Thyroid gland (tissue), 4 donors: ENCODE data around the gene SRD5A2. TPM values are rescaled to one million over a fixed set of nuclear protein-coding genes. Genes with fewer than 3 reads are reported as not detected.

Experiments used
- DNase-seq, 2 donors: peaks; one replicate each; pipeline ENCODE4 v3.0.0-alpha.2; 2019
- H3K27ac ChIP-seq, 3 donors: fragments of 200-600 bp; sonication (generic); 1 replicate in 2 of 3; 2 replicates in 1 of 3; pipeline ENCODE4 v1.5.1; 2016 to 2019; ENCODE audit warnings: mild to moderate bottlenecking in 1 of 3, moderate library complexity in 1 of 3
- H3K27me3 ChIP-seq: fragments of 200-600 bp; sonication (generic); one replicate; pipeline ENCODE4 v1.5.1; 2019
- H3K36me3 ChIP-seq, 2 donors: fragments of 200-600 bp; sonication (generic); one replicate each; pipeline ENCODE4 v1.5.1; 2016 to 2019
- H3K4me1 ChIP-seq, 2 donors: fragments of 200-600 bp; sonication (generic); one replicate each; pipeline ENCODE4 v1.5.1; 2017 to 2019
- H3K4me3 ChIP-seq, 3 donors: fragments of 200-600 bp; sonication (generic); replicated peaks in 1 of 3; 1 replicate in 2 of 3; 2 replicates in 1 of 3; pipeline ENCODE4 v1.5.1; 2016; ENCODE audit warnings: mild to moderate bottlenecking in 1 of 3
- H3K9me3 ChIP-seq: fragments of 200-600 bp; sonication (generic); one replicate; pipeline ENCODE4 v1.5.1; 2017
- POLR2A ChIP-seq, 2 donors: fragments of 450-650 bp; IDR thresholded peaks; one replicate each; pipeline ENCODE4 v1.6.1; 2017; ENCODE audit warnings: antibody characterized with exemption in 2 of 2, mild to moderate bottlenecking in 2 of 2, moderate library complexity in 1 of 2
- WGBS, 2 donors: methylation state at CpG; one replicate each; pipeline ENCODE4 v1.1.5; 2017; 5-methylcytosine and 5-hydroxymethylcytosine counted together
- intact Hi-C: fragments of 100-400 bp; cut with DNase I; formaldehyde crosslinking; loops from one replicate; pipeline ENCODE4 v1.15.1; 2023
- total RNA-seq, 4 donors: library from RNA; depleted of rRNA; stranded (reverse); fragments of >200 nt; gene quantifications; one replicate each; pipeline ENCODE4 v1.2.3, GENCODE V29; 2016
- TF ChIP-seq, protein P1 (sequence below), 6 experiments: fragments of 200-600 bp in 3 of 6; fragments of 450-650 bp in 3 of 6; sonication (generic) in 3 of 6; IDR thresholded peaks; one replicate each; pipeline ENCODE4 v1.5.1; 2016 to 2019; ENCODE audit warnings: antibody characterized with exemption in 6 of 6, mild to moderate bottlenecking in 2 of 6, inconsistent platforms in 1 of 6, moderate library complexity in 1 of 6

The SRD5A2 gene
- total RNA-seq, 4 donors from 2014 or later: 0.13 TPM; not detected in 3

DNA sequence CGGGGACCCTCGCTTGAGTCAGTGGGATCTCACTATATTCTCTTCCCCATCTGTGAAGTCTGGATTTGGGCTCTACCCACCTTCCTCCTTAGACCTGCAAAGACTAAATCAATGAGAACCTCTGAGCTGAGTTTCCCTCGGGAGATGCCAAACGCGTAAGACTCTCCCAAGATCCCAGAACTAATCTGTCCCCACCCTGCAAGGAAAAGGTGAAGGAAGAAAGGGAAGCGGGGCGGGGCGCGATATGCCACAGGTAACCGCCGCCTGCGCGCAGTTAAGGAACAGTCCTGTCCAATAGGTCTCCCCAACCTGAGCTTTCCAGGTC is 780 bp downstream of the SRD5A2 start:
- no peaks in the 10 kb centered on the region for H3K36me3 ChIP-seq
- intact Hi-C loops: no loop called here

DNA sequence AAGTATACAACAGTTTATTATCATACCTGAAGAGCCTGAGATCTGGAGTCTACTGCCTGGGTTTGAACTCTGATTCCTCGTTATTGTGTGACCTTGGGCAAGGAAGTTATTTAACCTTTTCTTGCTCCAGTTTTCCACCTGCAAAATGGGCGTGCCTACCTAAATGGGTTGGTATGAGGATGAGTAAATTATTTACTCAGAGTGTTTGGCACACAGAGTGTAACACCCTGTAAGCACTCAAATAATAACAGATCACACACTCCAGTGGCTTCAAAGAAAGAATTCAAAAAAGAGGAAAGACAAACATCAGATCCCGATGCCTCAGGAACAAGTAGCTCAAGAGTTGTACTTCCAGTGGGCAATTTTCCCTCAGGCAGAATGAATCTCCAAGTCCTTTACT is 2.4 kb downstream of the SRD5A2 start:
- Histone ChIP-seq H3K4me3 (no peak overlapping the region), H3K27me3 (peaks cover 4% of the 10 kb centered on the region), H3K9me3 (no peaks in the 10 kb centered on the region), H3K36me3 (no peaks in the 10 kb centered on the region), H3K4me1 (no peaks in the 10 kb centered on the region), H3K27ac (no peak overlapping the region)
- 38 to 49% methylated on average over 3 of the region's 3 CpGs for WGBS, 2 donors
- intact Hi-C loops: no loop called here
- no peak for DNase-seq
- TF ChIP-seq, protein P1, sequence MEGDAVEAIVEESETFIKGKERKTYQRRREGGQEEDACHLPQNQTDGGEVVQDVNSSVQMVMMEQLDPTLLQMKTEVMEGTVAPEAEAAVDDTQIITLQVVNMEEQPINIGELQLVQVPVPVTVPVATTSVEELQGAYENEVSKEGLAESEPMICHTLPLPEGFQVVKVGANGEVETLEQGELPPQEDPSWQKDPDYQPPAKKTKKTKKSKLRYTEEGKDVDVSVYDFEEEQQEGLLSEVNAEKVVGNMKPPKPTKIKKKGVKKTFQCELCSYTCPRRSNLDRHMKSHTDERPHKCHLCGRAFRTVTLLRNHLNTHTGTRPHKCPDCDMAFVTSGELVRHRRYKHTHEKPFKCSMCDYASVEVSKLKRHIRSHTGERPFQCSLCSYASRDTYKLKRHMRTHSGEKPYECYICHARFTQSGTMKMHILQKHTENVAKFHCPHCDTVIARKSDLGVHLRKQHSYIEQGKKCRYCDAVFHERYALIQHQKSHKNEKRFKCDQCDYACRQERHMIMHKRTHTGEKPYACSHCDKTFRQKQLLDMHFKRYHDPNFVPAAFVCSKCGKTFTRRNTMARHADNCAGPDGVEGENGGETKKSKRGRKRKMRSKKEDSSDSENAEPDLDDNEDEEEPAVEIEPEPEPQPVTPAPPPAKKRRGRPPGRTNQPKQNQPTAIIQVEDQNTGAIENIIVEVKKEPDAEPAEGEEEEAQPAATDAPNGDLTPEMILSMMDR (IDR thresholded peaks at IDR 0.05): no peak
- no peak for TF ChIP-seq POLR2A (IDR thresholded peaks at IDR 0.05)

More for the DNA sequence above, 780 bp downstream of the SRD5A2 start:
- H3K27ac ChIP-seq: no peak overlapping the region
- DNase-seq: no peak
- no peaks in the 10 kb centered on the region for H3K9me3 ChIP-seq
- TF ChIP-seq, protein P1 (IDR thresholded peaks at IDR 0.05): no peak
- TF ChIP-seq POLR2A (IDR thresholded peaks at IDR 0.05): no peak
- 4 to 8% methylated on average over 13 of the region's 13 CpGs for WGBS, 2 donors
- H3K4me1 ChIP-seq: no peaks in the 10 kb centered on the region
- no peak overlapping the region for H3K4me3 ChIP-seq
- peaks cover 4% of the 10 kb centered on the region for H3K27me3 ChIP-seq

GRCh38 chr2:31577143-31577542 is 3.6 kb downstream of the SRD5A2 start:
- 52 to 57% methylated on average over 1 of the region's 1 CpG for WGBS, 2 donors
- no peaks in the 10 kb centered on the region for H3K36me3 ChIP-seq
- no peak for DNase-seq
- H3K4me3 ChIP-seq: no peak overlapping the region
- H3K4me1 ChIP-seq: no peaks in the 10 kb centered on the region
- intact Hi-C loops: no loop called here
- H3K27me3 ChIP-seq: peaks cover 4% of the 10 kb centered on the region
- H3K27ac ChIP-seq: no peak overlapping the region
- no peak for TF ChIP-seq POLR2A (IDR thresholded peaks at IDR 0.05)
- TF ChIP-seq, protein P1 (IDR thresholded peaks at IDR 0.05): no peak
- H3K9me3 ChIP-seq: no peaks in the 10 kb centered on the region

DNA sequence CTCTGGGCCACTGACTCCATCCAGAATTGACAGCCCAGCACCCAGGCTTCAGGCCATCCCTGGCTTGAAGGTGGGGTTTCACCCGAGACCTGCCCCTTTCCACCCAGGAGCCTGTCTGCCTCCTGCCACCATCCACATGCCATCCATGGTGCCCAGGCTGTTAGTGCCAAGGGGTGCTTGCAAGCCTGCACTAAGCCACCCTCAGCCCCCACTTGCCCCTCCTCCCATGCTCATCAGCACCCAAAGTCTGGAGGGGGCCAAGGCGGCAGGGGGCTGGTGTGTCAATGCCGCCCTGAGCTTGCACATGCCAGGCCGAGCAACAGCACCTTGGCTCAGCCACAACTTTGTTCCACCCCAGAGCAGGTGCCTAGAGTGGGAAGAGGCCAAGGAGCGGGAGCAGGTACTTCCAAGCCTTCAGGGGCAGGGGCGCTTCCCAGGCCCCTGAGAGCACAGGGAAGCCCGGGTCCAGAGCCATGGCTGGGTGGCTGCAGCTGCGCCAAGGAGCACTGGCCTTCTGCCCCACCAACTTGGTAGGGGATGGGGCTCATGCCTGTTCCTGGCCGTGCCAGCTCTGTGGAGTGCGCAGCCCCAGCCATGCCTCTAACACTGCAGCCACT is 12.0 kb downstream of the SRD5A2 start:
- WGBS, 2 donors: 92 to 95% methylated on average over 9 to 10 of the region's 10 CpGs
- Histone ChIP-seq H3K4me3 (no peak overlapping the region), H3K9me3 (no peaks in the 10 kb centered on the region), H3K27me3 (no peaks in the 10 kb centered on the region), H3K27ac (no peak overlapping the region), H3K36me3 (no peaks in the 10 kb centered on the region), H3K4me1 (no peaks in the 10 kb centered on the region)
- TF ChIP-seq, protein P1 (IDR thresholded peaks at IDR 0.05): no peak
- no peak for TF ChIP-seq POLR2A (IDR thresholded peaks at IDR 0.05)
- DNase-seq: no peak
- intact Hi-C loops: no loop called here

DNA sequence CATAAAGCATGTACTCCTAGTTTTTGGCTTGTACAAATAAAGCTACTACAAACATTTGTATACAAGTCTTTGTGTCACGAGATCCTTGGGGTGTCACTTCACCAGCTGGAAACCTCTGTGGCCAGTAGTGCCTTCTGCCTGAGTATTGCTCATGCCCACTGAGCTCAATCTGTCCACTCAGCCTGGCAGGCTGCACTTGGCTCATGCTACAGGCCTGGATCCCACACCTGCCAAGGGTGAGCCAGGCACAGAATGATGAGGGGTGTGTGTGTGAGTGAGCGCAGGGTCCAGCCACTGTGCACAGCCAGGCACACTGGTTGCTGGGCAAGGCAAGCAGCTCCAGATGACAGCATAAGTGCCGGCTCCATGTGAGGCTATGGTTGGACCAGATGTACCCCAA is 13.1 kb downstream of the SRD5A2 start:
- no peak for DNase-seq
- no peaks in the 10 kb centered on the region for H3K27me3 ChIP-seq
- H3K9me3 ChIP-seq: no peaks in the 10 kb centered on the region
- TF ChIP-seq, protein P1 (IDR thresholded peaks at IDR 0.05): no peak
- no peak for TF ChIP-seq POLR2A (IDR thresholded peaks at IDR 0.05)
- intact Hi-C loops: no loop called here
- no peaks in the 10 kb centered on the region for H3K36me3 ChIP-seq
- no peaks in the 10 kb centered on the region for H3K4me1 ChIP-seq
- H3K4me3 ChIP-seq: no peak overlapping the region
- no peak overlapping the region for H3K27ac ChIP-seq
- 83 to 85% methylated on average over 3 of the region's 3 CpGs for WGBS, 2 donors
